Gastroesophageal sphincter (tissue), 4 donors: ENCODE measurements around the gene ELK1. TPM values are rescaled to one million over a fixed set of nuclear protein-coding genes. Genes with fewer than 3 reads are reported as not detected.

Experiments used
- ATAC-seq: fragments of 150-250 bp; one replicate; pipeline ENCODE4 v1.9.1; 2016; ENCODE audit warnings: mild to moderate bottlenecking, moderate library complexity
- H3K27ac ChIP-seq, 4 donors: fragments of 200-600 bp; sonication (generic) in 3 of 4; 1 replicate in 3 of 4; 2 replicates in 1 of 4; pipeline ENCODE4 v1.5.1; 2016 to 2019
- H3K27me3 ChIP-seq: fragments of 200-600 bp; sonication (generic); one replicate; pipeline ENCODE4 v1.5.1; 2019
- H3K36me3 ChIP-seq, 2 donors: fragments of 200-600 bp; sonication (generic); one replicate each; pipeline ENCODE4 v1.5.1; 2019; ENCODE audit warnings: control low read depth in 1 of 2
- H3K4me1 ChIP-seq, 3 donors: fragments of 200-600 bp; sonication (generic); 1 replicate in 2 of 3; 2 replicates in 1 of 3; pipeline ENCODE4 v1.5.1; 2016 to 2019; ENCODE audit warnings: control low read depth in 2 of 3
- H3K4me3 ChIP-seq, 2 donors: fragments of 200-600 bp; sonication (generic); one replicate each; pipeline ENCODE4 v1.5.1; 2019; ENCODE audit warnings: mild to moderate bottlenecking in 1 of 2, moderate library complexity in 1 of 2
- H3K9me3 ChIP-seq, 3 donors: fragments of 200-600 bp; sonication (generic); one replicate each; pipeline ENCODE4 v1.5.1; 2017 to 2019; ENCODE audit warnings: control low read depth in 2 of 3
- CTCF ChIP-seq, 4 experiments: fragments of 200-600 bp in 2 of 4; fragments of 450-650 bp in 2 of 4; sonication (generic) in 1 of 4; IDR thresholded peaks; one replicate each; pipeline ENCODE4 v1.5.1; 2017 to 2019; ENCODE audit warnings: antibody characterized with exemption in 4 of 4, mild to moderate bottlenecking in 2 of 4, moderate library complexity in 2 of 4
- EP300 ChIP-seq: sonication (generic); formaldehyde crosslinking; IDR thresholded peaks from one replicate; pipeline ENCODE4 v1.6.1; 2017; ENCODE audit warnings: antibody characterized with exemption, mild to moderate bottlenecking
- POLR2A ChIP-seq, 2 donors: fragments of 450-650 bp; IDR thresholded peaks; one replicate each; pipeline ENCODE4 v1.6.1; 2017; ENCODE audit warnings: antibody characterized with exemption in 2 of 2, mild to moderate bottlenecking in 2 of 2, moderate library complexity in 1 of 2
- POLR2AphosphoS5 ChIP-seq: sonication (generic); formaldehyde crosslinking; IDR thresholded peaks from one replicate; pipeline ENCODE4 v1.6.1; 2017; ENCODE audit warnings: antibody characterized with exemption
- WGBS, 2 donors: methylation state at CpG; one replicate each; pipeline ENCODE4 v1.1.5; 2018; ENCODE audit warnings: low coverage in 1 of 2; 5-methylcytosine and 5-hydroxymethylcytosine counted together
- total RNA-seq, 4 donors: library from RNA; depleted of rRNA; stranded (reverse); fragments of >200 nt; gene quantifications; one replicate each; pipeline ENCODE4 v1.1.0, GENCODE V29; 2016

Gene ELK1
- total RNA-seq, 4 donors from 2014 or later: 20.0 to 26.8 (median 26.2) TPM

DNA sequence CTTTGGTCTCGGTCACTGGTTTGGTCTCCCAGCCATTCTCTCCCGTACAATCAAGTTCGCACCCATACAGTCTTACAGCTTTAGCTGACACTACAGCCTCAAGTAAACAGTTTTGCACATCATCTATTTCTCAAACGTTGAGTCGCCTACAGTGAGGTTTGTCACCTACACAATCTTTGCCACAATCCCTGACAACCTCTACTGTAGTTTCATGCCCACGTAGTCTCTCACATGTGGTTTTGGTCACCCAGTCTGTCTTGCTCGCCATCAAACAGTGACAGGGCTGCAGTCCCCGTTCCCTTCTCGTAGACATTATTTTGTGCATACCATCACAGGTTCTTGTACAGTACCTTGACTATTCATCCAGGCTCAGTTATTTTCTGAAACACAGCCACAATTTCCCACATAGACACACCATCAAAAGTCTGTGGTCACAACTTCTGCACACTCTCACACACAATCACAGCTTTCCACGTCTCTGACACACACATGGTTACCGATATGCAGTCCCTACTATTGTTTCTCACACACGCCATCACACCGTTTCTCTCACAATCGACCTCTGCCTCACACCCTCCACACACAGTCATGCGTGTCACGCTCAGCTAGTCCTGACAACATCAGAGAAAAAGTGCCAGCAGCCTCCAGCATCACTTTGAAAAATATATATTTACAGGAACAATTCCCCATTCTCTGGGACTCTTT, 15.3 kb downstream of the ELK1 start:
- no peak for TF ChIP-seq EP300
- no peak for TF ChIP-seq CTCF (IDR thresholded peaks at IDR 0.05)
- TF ChIP-seq POLR2A (IDR thresholded peaks at IDR 0.05): no peak
- TF ChIP-seq POLR2AphosphoS5: no peak
- no peak overlapping the region for H3K27ac ChIP-seq
- H3K36me3 ChIP-seq: peaks cover 0 to 60% of the 10 kb centered on the region in 2 donors
- 82 to 87% methylated on average over 9 to 14 of the region's 16 CpGs for WGBS, 2 donors
- ATAC-seq: no peak
- H3K27me3 ChIP-seq: no peaks in the 10 kb centered on the region
- H3K9me3 ChIP-seq: no peaks in the 10 kb centered on the region
- H3K4me1 ChIP-seq: no peaks in the 10 kb centered on the region
- no peak overlapping the region for H3K4me3 ChIP-seq

DNA sequence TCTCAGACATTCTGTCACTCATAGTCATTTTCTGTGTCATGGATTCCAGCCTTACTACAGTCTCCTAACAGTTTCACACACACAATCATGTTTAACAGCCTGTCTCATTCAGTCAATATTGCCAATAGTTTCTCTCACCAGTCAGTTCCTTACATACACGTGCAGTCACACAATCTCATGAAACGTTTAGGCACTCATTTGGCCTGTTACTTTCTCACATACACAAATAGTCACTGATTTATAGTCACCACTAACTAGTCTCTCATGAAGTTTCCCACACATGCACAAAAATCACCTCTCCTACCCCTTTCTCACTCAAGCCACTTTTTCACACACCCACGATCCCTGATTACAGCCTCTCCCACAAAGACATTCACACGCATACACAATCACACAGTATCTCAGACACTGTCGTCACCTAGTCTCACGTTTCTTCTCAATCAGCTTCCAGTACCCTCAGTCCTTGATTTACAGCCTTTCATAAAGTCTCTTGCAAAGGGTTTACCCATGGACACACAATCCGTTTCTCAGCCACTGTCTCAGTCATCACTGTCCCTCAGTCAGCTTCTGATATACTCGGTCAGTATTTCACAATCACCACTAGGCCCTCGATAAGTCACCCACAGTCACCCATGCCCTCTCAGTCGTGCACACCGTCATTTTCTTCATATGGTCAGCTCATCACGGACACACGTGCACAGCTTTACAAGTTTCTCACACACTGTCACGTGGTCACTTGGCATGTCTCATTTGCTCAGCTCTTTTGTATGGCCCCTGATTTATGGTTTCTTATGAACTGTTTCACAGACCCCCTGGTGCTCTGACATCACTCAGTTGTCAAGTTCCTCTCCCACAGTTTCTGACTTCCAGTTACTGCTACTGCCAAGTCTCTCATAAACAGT, 16.4 kb downstream of the ELK1 start:
- ATAC-seq: no peak
- Histone ChIP-seq H3K9me3 (no peaks in the 10 kb centered on the region), H3K27me3 (no peaks in the 10 kb centered on the region), H3K4me3 (no peak overlapping the region), H3K27ac (no peak overlapping the region), H3K36me3 (peaks cover 0 to 49% of the 10 kb centered on the region in 2 donors), H3K4me1 (no peaks in the 10 kb centered on the region)
- TF ChIP-seq EP300: no peak
- TF ChIP-seq POLR2AphosphoS5: no peak
- no peak for TF ChIP-seq POLR2A (IDR thresholded peaks at IDR 0.05)
- TF ChIP-seq CTCF (IDR thresholded peaks at IDR 0.05): no peak
- 66 to 67% methylated on average over 14 of the region's 14 CpGs for WGBS, 2 donors

DNA sequence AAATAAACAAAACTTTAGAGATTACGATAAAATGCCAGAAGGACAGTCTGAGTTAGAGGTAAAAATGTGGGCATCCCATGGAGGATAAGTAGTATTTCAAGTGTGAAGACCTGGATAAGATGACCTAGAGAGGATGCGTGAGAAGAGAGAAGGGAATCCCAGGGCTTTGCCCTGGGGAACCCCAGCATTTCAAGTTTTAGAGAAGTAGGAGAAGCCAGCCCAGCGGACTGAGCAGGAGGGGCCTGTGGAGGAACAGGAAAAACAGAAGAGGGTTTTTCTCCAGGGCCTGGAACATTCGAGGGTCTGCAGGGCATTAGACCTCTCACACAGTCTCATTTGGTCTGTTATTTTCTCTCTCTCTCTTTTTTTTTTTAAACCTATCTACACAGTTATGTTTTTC, 17.7 kb downstream of the ELK1 start:
- Histone ChIP-seq H3K9me3 (no peaks in the 10 kb centered on the region), H3K36me3 (peaks cover 0 to 36% of the 10 kb centered on the region in 2 donors), H3K27me3 (no peaks in the 10 kb centered on the region), H3K4me3 (no peak overlapping the region), H3K27ac (no peak overlapping the region), H3K4me1 (no peaks in the 10 kb centered on the region)
- ATAC-seq: no peak
- 47 to 56% methylated on average over 4 of the region's 4 CpGs for WGBS, 2 donors
- TF ChIP-seq POLR2AphosphoS5 (no peak), EP300 (no peak), CTCF (IDR thresholded peaks at IDR 0.05) (no peak), POLR2A (IDR thresholded peaks at IDR 0.05) (no peak)

GRCh38 chrX:47631676-47632075, 18.7 kb downstream of the ELK1 start:
- WGBS, 2 donors: 50% methylated on average over 1 of the region's 5 CpGs; no CpG with 5 or more reads in 1 of the 2 donors
- H3K4me1 ChIP-seq: no peaks in the 10 kb centered on the region
- no peak overlapping the region for H3K27ac ChIP-seq
- no peak for ATAC-seq
- no peaks in the 10 kb centered on the region for H3K27me3 ChIP-seq
- no peaks in the 10 kb centered on the region for H3K9me3 ChIP-seq
- TF ChIP-seq POLR2A (IDR thresholded peaks at IDR 0.05): no peak
- TF ChIP-seq EP300: no peak
- no peak for TF ChIP-seq POLR2AphosphoS5
- TF ChIP-seq CTCF (IDR thresholded peaks at IDR 0.05): no peak
- H3K36me3 ChIP-seq: peaks cover 0 to 26% of the 10 kb centered on the region in 2 donors
- no peak overlapping the region for H3K4me3 ChIP-seq
